ENCODE results near the gene IFNL3.

Gene IFNL3

GRCh38 chr19:39212375-39212742 lies 32.4 kb downstream of the IFNL3 start:
- peak; percentile 71 for DNase-seq

GRCh38 chr19:39211731-39212374 lies 33.0 kb downstream of the IFNL3 start:
- DNase-seq, result no peak

- no peak for DNase-seq
Observed at GRCh38 chr19:39209196-39209595, 35.6 kb downstream of the IFNL3 start.

GRCh38 chr19:39208175-39208795 lies 36.5 kb downstream of the IFNL3 start:
- no peak for DNase-seq

GRCh38 chr19:39207293-39207836 lies 37.4 kb downstream of the IFNL3 start:
- no peak for DNase-seq

GRCh38 chr19:39206122-39206521 lies 38.7 kb downstream of the IFNL3 start:
- no peak for DNase-seq

GRCh38 chr19:39205449-39205764 lies 39.4 kb downstream of the IFNL3 start:
- no peak for DNase-seq

GRCh38 chr19:39203372-39204341 lies 41.1 kb downstream of the IFNL3 start, which contains the start of gene SYCN:
TSS of gene SYCN (minus strand) at chr19:39204263. CDS start at chr19:39204254, 9 bp downstream.
- no peak for DNase-seq

GRCh38 chr19:39202998-39203355 lies 41.8 kb downstream of the IFNL3 start:
- DNase-seq, result no peak

- no peak for DNase-seq
Observed at GRCh38 chr19:39200803-39201115, 44.0 kb downstream of the IFNL3 start.

- DNase-seq, result no peak
Observed at GRCh38 chr19:39200066-39200802, 44.6 kb downstream of the IFNL3 start.

GRCh38 chr19:39199025-39199424 lies 45.8 kb downstream of the IFNL3 start:
- no peak for DNase-seq

GRCh38 chr19:39197808-39198207 lies 47.0 kb downstream of the IFNL3 start:
- DNase-seq, result no peak

- DNase-seq, result peak; percentile 14
Observed at GRCh38 chr19:39196860-39197562, 47.8 kb downstream of the IFNL3 start, which contains the start of gene NCCRP1. TSS of gene NCCRP1 (plus strand) at chr19:39196964. CDS start at chr19:39196983, 19 bp downstream.

- no peak for DNase-seq
Observed at GRCh38 chr19:39196320-39196719, 48.5 kb downstream of the IFNL3 start.

- peak; percentile 29 for DNase-seq
Observed at GRCh38 chr19:39195755-39196154, 49.1 kb downstream of the IFNL3 start.

GRCh38 chr19:39194832-39195542 lies 49.8 kb downstream of the IFNL3 start:
- no peak for DNase-seq

- DNase-seq, result no peak
Observed at GRCh38 chr19:39193803-39194202, 51.0 kb downstream of the IFNL3 start.

Data from CD4-positive, alpha-beta T cell treated with Interleukin-17A for 4 hours (primary cell).